Measurements from ENCODE around the gene DDC.
"Not testable (repeated sequence)": the region's sequence is repeated elsewhere in the genome, so short reads cannot be mapped to it uniquely, and the experiment has no call there.

Gene DDC

GRCh38 chr7:50589364-50589763 lies 24.2 kb upstream of the DDC start:
- DNase-seq (ENCODE audit: extremely low read depth in 1 of 2, low read depth in 1 of 2): no peak

GRCh38 chr7:50588937-50589336 lies 23.7 kb upstream of the DDC start:
- DNase-seq (ENCODE audit: extremely low read depth in 1 of 2, low read depth in 1 of 2): no peak

GRCh38 chr7:50587737-50588136 lies 22.5 kb upstream of the DDC start:
- no peak for DNase-seq (ENCODE audit: extremely low read depth in 1 of 2, low read depth in 1 of 2)

DNA sequence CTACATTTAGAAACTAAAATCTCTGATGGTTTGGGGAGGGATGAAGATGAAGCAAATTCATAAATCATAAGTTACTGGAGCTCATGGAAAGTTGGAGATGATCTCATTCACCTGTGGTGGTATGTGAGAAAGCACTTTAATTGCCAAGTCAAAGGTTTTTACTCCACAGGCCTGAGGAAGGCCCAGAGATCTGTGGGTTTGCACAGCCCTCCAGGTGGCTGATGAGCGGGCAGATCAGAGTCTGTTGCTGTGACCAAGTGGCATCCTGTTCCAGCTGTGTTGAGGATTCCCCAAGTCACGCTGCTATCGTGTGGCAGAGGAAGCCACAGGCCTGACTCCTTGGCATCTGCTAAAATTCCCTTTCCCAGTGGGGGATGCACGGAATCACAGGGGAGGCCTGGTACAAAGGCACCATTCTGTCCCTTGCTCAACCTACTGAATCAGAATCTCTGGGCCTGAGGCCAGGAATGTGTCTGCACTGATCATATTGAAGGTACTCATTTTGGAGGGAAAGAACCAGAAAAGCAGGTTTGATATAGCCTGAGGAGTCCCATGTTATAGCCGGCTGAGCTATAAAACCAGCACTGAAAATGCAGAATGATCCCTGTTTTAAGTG lies 19.7 kb upstream of the DDC start:
- DNase-seq (ENCODE audit: extremely low read depth in 1 of 2, low read depth in 1 of 2): no peak

- no peak for DNase-seq (ENCODE audit: extremely low read depth in 1 of 2, low read depth in 1 of 2)
These were observed 19.2 kb upstream of the DDC start for GRCh38 chr7:50584386-50584785.

GRCh38 chr7:50583295-50583694 lies 18.1 kb upstream of the DDC start:
- not testable (repeated sequence) for DNase-seq (ENCODE audit: extremely low read depth in 1 of 2, low read depth in 1 of 2)

DNA sequence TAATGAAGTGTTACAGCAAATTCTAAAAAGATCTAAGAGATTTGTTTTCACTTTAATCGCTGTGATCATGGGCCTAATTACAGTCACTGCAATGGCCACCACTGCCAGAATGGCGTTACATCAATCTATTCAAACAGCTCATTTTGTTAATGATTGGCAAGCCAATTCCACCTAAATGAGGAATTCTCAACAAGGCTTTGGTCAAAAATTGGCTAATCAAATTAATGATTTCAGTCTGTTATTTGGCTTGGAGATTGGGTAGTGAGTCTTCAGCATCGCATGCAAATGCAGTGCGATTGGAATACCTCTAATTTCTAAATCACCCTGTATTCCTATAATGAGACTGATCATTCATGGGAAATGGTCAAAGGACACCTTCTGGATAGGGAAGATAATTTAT lies 17.1 kb upstream of the DDC start:
- DNase-seq (ENCODE audit: extremely low read depth in 1 of 2, low read depth in 1 of 2): not testable (repeated sequence)

DNA sequence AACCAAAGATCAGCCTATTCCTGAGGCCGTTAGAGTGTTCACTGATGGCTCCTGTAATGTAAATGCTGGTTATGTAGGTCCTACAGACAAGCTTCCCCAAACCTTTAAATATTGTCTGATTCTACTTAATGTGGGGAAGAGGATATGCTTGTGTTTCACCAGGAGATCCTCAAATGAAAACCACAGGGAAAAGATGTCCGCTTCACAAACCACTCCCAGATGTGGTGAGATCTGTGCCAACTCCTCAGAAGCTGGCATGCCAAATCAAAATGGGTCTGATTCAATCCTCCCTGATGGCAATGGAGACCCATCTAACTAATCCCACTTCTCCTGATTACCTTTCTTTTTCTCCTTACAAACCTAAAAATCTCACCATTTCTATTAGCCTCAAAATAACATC lies 15.5 kb upstream of the DDC start:
- DNase-seq (ENCODE audit: extremely low read depth in 1 of 2, low read depth in 1 of 2): not testable (repeated sequence)

- no peak for DNase-seq (ENCODE audit: extremely low read depth in 1 of 2, low read depth in 1 of 2)
These were observed 14.9 kb upstream of the DDC start for GRCh38 chr7:50580057-50580456.

GRCh38 chr7:50578105-50578504 lies 12.9 kb upstream of the DDC start:
- not testable (repeated sequence) for DNase-seq (ENCODE audit: extremely low read depth in 1 of 2, low read depth in 1 of 2)

- DNase-seq (ENCODE audit: extremely low read depth in 1 of 2, low read depth in 1 of 2): no peak
These were observed 12.4 kb upstream of the DDC start for GRCh38 chr7:50577569-50577968.

- DNase-seq (ENCODE audit: extremely low read depth in 1 of 2, low read depth in 1 of 2): not testable (repeated sequence)
These were observed 11.2 kb upstream of the DDC start for GRCh38 chr7:50576388-50576787.

GRCh38 chr7:50567715-50568261 lies 2.6 kb upstream of the DDC start:
- no peak for DNase-seq (ENCODE audit: extremely low read depth in 1 of 2, low read depth in 1 of 2)

DNA sequence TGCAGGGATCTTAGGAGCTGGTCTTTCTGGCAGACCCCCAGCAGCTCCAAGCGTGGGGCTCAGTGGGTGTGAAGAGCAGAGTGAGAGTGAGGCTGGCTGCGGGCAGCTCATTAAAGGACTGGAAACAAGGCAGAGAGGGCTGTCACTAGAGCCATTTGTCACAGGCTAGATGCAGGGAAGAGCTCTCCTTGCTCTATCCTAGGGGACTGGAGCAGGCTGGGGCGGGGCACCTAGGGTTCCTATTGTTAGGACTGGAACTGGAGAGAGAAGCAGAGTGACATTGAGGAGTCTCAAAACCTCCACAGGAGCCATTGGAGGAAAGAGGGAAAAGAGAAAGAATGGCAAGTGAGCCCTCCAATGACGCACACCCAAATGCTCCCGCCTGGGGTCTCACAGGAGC lies 772 bp upstream of the DDC start:
- no peak for DNase-seq (ENCODE audit: extremely low read depth in 1 of 2, low read depth in 1 of 2)

DNA sequence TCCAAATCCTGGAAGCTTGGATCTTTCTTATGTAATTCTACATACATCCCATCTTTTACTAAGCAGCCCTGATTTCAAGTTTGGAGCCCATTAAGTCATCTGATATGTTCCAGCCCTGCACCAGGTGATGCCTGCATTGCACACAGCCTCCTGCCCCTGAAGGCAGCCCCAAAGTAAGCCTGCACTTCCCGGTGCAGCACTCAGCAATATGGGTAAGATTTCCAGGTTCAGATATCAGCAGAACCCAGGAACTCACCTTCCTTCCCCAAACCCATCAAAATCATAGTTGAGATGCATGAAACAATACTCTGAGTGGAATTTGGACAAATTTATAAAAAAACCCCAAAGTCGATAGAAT lies 333 bp upstream of the DDC start:
- DNase-seq (ENCODE audit: extremely low read depth in 1 of 2, low read depth in 1 of 2): no peak

DNA sequence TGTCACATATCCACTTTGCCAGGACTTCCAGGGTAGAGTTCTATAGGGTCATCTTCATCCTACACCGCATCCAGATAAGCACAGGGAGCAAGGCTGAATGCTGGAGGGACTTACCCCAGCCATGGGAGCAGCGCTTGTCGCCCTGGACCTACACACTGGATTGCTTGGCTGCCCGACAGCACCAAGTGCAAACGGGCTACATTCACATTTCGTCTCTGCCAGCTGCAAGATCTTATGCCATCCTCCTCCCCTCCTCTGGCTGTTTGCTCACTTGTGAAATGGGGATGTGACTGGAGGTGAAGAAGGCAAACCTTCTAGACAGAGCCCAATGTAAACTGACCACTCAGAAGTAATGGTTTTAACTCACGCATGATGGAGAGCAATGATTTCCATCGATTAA lies 1.0 kb downstream of the DDC start:
- DNase-seq (ENCODE audit: extremely low read depth in 1 of 2, low read depth in 1 of 2): no peak

DNA sequence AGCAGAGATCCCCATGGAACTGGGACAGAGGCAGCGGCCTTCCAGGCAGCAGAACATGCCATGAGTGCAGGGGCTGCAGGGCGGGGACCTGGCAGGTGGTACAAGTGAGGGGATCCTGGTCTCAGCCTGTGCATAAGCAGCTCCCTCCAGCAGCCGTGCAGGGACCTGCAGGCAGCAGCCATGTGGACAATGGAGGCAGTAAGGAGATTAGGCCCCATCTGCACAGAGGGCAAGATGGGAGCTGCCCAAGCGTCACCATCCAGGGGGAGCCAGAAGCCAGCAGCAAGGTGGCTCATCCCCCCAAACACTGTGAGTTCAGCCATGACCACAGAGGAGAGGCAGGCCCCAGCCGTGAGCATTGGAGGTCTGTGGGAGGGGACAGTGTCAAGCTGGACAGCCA lies 3.1 kb downstream of the DDC start:
- no peak for DNase-seq (ENCODE audit: extremely low read depth in 1 of 2, low read depth in 1 of 2)

DNA sequence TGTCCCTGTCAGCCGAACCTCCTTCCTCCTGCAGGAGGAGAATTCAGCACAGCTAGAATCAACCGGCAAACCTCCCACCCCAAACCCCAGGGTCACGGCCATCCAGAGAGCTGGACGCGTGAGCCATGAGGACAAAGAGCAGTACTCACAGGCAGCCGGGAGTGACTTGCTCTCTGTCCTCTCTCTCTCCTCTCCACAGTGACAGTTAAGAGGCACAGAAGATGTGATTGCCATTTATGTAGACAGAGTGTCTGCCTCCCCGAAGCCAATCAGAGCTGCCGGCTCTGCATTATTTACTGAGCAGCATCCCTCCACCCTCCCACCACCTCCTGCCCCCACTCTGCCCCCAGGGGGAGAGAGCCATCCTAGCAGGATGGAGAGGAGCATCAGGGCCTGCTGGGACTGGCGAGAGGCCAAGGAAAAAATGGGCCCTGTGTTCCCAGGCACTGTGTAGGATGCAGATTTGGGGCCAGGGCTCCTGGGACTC lies 4.3 kb downstream of the DDC start:
- no peak for DNase-seq (ENCODE audit: extremely low read depth in 1 of 2, low read depth in 1 of 2)

DNA sequence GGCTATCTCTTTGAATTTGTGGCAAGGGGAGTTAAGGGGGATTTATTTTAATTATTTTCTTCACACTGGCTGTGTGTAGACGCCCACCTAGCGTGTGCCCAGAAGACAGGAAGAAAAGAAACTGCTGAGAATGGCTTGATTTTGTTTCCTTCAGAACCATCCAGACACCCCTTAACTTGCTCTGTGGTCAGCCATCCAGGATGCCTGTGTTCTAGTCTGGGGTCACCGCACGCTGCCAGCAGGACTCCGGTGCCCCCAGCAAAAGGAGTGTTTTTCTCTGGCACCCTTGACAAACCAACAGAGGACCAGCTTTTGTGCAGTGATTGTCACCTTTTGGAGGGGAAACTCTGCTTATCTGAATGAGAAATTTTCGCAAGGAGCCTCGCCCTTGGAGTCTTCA lies 5.3 kb downstream of the DDC start:
- DNase-seq (ENCODE audit: extremely low read depth in 1 of 2, low read depth in 1 of 2): no peak

DNA sequence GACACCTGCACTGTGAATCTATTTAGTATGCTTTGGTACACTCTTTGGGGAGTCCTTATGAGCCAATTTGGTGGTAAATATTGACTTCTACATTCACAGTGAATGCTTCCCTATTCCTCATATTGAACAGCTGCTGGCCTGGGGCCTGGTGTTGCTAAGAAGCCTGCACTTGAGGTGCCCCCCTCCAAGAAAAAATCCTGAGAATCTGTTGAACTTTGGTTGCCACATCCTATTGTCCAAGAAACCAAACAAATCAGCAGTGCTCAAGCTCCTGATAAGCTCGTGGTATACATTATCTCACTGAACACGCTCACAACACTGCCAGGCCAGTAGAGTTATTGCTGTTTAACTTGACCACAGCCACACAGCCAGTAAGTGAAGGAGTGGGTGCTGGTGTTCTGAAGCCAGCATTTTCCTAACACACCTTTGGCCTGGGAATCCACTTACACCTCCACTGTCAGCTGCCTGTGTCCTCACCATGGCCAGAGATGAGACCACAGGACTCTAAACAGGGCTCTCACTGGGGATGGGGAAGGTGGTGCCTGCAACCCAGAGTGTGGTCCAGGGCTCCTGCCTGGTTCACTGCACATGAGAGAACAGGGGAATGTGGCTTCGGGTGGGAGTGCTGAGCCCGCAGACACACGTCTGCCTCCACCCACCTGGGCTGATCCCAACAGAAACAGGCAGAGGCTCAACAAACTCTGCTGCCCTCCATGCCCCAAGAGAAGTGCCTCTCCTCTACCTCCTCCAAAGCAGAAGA lies 6.7 kb downstream of the DDC start:
- DNase-seq (ENCODE audit: extremely low read depth in 1 of 2, low read depth in 1 of 2): no peak

DNA sequence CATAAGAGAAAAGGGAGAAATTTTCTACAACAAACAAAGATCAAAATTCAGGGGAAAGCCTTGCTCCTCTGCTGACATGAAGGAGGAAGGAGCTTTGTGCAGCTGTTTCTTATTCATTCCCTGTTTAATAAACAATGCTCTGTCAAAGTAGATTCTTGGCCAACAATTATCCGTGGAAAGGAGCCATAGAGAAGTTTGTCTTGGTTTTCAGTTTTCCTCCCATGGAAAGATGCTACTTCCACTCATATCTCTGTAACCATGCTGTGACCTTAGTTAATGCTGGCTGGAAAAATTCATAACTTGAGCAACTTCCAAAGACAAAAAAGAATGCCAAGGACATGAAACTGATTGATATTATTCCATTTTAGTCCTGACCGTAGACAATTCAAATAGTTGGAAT lies 8.1 kb downstream of the DDC start:
- no peak for DNase-seq (ENCODE audit: extremely low read depth in 1 of 2, low read depth in 1 of 2)

GRCh38 chr7:50556247-50556991 lies 8.8 kb downstream of the DDC start:
- DNase-seq (ENCODE audit: extremely low read depth in 1 of 2, low read depth in 1 of 2): no peak

All from stimulated activated CD8-positive, alpha-beta memory T cell treated with anti-CD3 and anti-CD28 coated beads, Interleukin-7, amount 100 ng/mL, for 48 hours (primary cell).